Nephron progenitor cell (in vitro differentiated cells): ENCODE results near the gene MPDZ.

Experiments used
- DNase-seq: peaks from one replicate; pipeline ENCODE4 v3.0.0; 2021
- H3K27ac Mint-ChIP-seq: 2 replicates; pipeline ENCODE4 v1.8.0; 2021; ENCODE audit warnings: mild to moderate bottlenecking, moderate library complexity, mixed read lengths
- H3K27me3 Mint-ChIP-seq: 2 replicates; pipeline ENCODE4 v1.8.0; 2021; ENCODE audit warnings: mild to moderate bottlenecking, low read depth, mixed read lengths; ENCODE audit not compliant: poor library complexity
- H3K36me3 Mint-ChIP-seq: 2 replicates; pipeline ENCODE4 v1.8.0; 2021; ENCODE audit warnings: low read depth, mixed read lengths
- H3K4me1 Mint-ChIP-seq: 2 replicates; pipeline ENCODE4 v1.8.0; 2021; ENCODE audit warnings: mixed read lengths
- H3K4me3 Mint-ChIP-seq: 2 replicates; pipeline ENCODE4 v1.8.0; 2021; ENCODE audit warnings: mild to moderate bottlenecking, moderate library complexity, mixed read lengths
- H3K9me3 Mint-ChIP-seq: 2 replicates; pipeline ENCODE4 v1.8.0; 2021; ENCODE audit warnings: mild to moderate bottlenecking, moderate library complexity, mixed read lengths
- CTCF ChIP-seq: fragments of 200-600 bp; sonication (generic); IDR thresholded peaks from 2 replicates; pipeline ENCODE4 v1.5.0; 2021; ENCODE audit warnings: antibody characterized with exemption

The MPDZ gene

GRCh38 chr9:13128266-13128860, 151.1 kb downstream of the MPDZ start:
- H3K27ac Mint-ChIP-seq: no peak overlapping the region
- DNase-seq: no peak
- no peak for TF ChIP-seq CTCF
- no peaks in the 10 kb centered on the region for H3K27me3 Mint-ChIP-seq
- no peaks in the 10 kb centered on the region for H3K9me3 Mint-ChIP-seq
- no peaks in the 10 kb centered on the region for H3K4me1 Mint-ChIP-seq
- H3K4me3 Mint-ChIP-seq: no peak overlapping the region
- H3K36me3 Mint-ChIP-seq: peaks cover 49% of the 10 kb centered on the region

- no peak for TF ChIP-seq CTCF
- Mint-ChIP-seq H3K27me3 (no peaks in the 10 kb centered on the region), H3K36me3 (peaks cover 56% of the 10 kb centered on the region), H3K9me3 (no peaks in the 10 kb centered on the region), H3K27ac (no peak overlapping the region), H3K4me1 (no peaks in the 10 kb centered on the region), H3K4me3 (no peak overlapping the region)
- DNase-seq: no peak
These were observed 152.4 kb downstream of the MPDZ start for GRCh38 chr9:13127131-13127530.

GRCh38 chr9:13125261-13125660, 154.2 kb downstream of the MPDZ start:
- H3K9me3 Mint-ChIP-seq: no peaks in the 10 kb centered on the region
- H3K27ac Mint-ChIP-seq: no peak overlapping the region
- H3K27me3 Mint-ChIP-seq: no peaks in the 10 kb centered on the region
- peaks cover 61% of the 10 kb centered on the region for H3K36me3 Mint-ChIP-seq
- no peak overlapping the region for H3K4me3 Mint-ChIP-seq
- H3K4me1 Mint-ChIP-seq: no peaks in the 10 kb centered on the region
- DNase-seq: no peak
- no peak for TF ChIP-seq CTCF

- no peak for DNase-seq
- H3K27me3 Mint-ChIP-seq: no peaks in the 10 kb centered on the region
- peaks cover 73% of the 10 kb centered on the region for H3K36me3 Mint-ChIP-seq
- TF ChIP-seq CTCF: no peak
- no peak overlapping the region for H3K4me3 Mint-ChIP-seq
- H3K9me3 Mint-ChIP-seq: no peaks in the 10 kb centered on the region
- no peaks in the 10 kb centered on the region for H3K4me1 Mint-ChIP-seq
- H3K27ac Mint-ChIP-seq: no peak overlapping the region
These were observed 156.6 kb downstream of the MPDZ start for GRCh38 chr9:13122756-13123369.

- Mint-ChIP-seq H3K4me3 (no peak overlapping the region), H3K9me3 (no peaks in the 10 kb centered on the region), H3K4me1 (no peaks in the 10 kb centered on the region), H3K27me3 (no peaks in the 10 kb centered on the region), H3K27ac (no peak overlapping the region), H3K36me3 (peaks cover 74% of the 10 kb centered on the region)
- DNase-seq: no peak
- TF ChIP-seq CTCF: no peak
These were observed 161.2 kb downstream of the MPDZ start for GRCh38 chr9:13118313-13118712.

GRCh38 chr9:13116292-13116691, 163.2 kb downstream of the MPDZ start:
- Mint-ChIP-seq H3K36me3 (peaks cover 72% of the 10 kb centered on the region), H3K4me3 (no peak overlapping the region), H3K27me3 (no peaks in the 10 kb centered on the region), H3K9me3 (no peaks in the 10 kb centered on the region), H3K4me1 (no peaks in the 10 kb centered on the region), H3K27ac (no peak overlapping the region)
- no peak for DNase-seq
- TF ChIP-seq CTCF: no peak
